Measurements from ENCODE around the gene ACOXL.

The ACOXL gene

GRCh38 chr2:110878150-110878549 is 145.8 kb downstream of the ACOXL start:
- DNase-seq: no peak

DNA sequence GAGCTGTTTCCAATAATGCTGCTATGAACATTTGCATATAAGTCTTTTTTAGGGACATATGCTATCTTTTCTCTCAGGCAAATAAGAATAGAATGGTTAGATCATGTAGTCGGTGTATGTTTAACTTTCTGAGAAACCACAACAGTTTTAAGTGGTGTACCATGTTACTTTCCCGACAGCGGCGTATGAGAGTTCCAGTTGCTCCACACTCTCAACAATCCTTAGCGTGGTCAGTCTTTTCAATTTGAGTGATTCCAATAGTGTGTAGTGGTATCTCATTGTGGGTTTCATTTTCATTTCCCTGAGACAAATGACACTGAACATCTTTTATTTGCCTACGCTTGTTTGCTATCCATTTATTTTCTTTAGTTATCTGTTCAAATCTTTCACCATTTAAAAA is 149.5 kb downstream of the ACOXL start:
- no peak for DNase-seq

DNA sequence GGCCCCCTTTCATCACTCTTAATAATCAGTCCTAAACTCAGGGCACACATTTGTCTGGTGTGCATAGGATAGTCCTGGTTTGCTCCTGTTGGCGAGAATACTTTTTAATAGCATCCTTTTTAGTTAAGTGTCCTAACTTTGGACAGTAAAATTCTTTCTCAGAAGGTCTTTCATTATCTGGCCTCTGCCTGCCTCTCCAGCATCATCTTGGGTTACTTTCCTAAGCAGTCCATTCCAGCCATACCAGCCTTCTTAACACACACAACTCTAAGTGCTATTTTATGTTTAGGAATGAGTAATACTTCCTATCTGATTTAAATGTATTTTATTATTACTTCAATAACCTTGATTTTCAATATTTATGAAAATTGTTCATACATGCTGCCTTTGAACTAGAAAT is 151.0 kb downstream of the ACOXL start:
- no peak for DNase-seq

DNA sequence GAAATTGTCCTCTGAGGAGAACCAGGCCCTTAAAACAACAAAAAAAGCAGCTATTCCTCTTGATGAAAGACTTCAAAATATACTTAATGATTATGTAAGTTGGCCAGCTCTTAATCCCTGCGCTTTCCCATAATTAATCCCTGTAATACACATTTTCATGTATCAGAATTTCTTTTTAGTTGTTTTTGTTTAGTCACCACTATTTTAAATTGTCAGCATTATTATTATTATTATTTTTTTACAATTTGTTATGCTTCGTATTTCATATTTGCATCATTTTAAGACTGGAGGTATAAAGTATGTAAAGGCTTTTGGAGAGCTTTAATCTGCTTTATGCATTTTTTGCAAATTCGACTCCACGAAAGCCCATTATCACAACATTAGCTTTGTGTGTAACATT is 152.9 kb downstream of the ACOXL start:
- DNase-seq: no peak

DNA sequence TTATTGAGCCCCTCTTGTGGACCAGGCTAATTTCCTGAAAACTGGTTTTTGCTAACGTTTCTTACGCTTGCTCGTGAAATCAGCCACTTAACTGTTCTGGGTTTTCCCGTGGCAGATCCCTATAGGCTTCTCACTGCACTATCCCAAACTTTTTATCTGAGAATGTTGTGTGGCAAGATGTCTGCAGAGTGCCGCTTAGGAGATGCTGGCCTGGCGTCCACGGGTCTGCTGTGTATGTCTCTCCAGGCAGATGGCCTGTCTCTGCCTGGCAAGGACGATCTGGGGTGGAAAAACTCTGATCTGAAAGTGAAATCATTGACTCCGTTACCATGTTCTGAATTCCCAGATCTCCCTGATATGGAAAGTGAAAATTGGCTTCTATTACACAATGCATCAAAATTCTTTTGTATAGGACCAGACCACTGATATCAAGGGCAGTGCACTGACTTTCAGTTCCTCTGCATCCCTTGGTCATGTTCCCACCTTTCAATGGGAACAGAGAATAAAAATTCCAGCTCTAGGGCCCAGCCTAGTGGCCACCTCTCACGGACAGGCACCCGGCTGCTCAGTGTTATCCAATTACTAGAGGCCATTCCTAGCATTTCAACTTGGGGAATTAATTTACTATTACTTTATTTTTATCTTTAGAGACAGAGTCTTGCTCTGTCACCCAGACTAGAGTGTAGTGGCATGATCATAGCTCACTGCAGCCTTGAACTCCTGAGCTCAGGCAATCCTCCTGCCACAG is 154.6 kb downstream of the ACOXL start:
- DNase-seq: no peak

- no peak for DNase-seq
These were observed 156.0 kb downstream of the ACOXL start for GRCh38 chr2:110888411-110888810.

DNA sequence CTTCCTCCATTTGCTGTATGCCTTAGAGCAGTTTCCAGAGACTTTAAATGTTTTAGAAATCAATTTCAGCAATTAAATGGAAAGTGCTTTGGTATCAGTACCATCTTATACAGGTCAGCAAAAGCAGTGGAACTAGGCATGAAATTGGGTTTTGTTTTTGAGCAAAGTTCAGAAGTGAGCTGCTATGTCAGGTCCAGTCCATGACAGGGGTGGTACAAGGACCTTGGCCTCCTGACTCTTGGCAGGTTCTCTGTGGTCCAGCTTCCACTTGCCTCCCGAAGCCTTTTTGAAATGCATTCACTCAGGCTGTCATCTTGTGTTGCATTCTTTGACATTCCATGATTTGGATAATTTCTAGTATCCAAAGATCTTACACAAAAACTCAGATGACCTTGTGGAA is 159.3 kb downstream of the ACOXL start:
- DNase-seq: no peak

GRCh38 chr2:110896226-110896625 is 163.9 kb downstream of the ACOXL start:
- no peak for DNase-seq

- DNase-seq: no peak
These were observed 165.6 kb downstream of the ACOXL start for GRCh38 chr2:110897966-110898365.

- no peak for DNase-seq
These were observed 167.8 kb downstream of the ACOXL start for GRCh38 chr2:110900191-110900590.

GRCh38 chr2:110903548-110903947 is 171.2 kb downstream of the ACOXL start:
- DNase-seq: no peak

GRCh38 chr2:110904116-110904778 is 171.9 kb downstream of the ACOXL start:
- no peak for DNase-seq

GRCh38 chr2:110904779-110905148 is 172.4 kb downstream of the ACOXL start:
- no peak for DNase-seq

GRCh38 chr2:110905217-110905616 is 172.8 kb downstream of the ACOXL start:
- no peak for DNase-seq

- no peak for DNase-seq
These were observed 174.4 kb downstream of the ACOXL start for GRCh38 chr2:110906613-110907298.

DNA sequence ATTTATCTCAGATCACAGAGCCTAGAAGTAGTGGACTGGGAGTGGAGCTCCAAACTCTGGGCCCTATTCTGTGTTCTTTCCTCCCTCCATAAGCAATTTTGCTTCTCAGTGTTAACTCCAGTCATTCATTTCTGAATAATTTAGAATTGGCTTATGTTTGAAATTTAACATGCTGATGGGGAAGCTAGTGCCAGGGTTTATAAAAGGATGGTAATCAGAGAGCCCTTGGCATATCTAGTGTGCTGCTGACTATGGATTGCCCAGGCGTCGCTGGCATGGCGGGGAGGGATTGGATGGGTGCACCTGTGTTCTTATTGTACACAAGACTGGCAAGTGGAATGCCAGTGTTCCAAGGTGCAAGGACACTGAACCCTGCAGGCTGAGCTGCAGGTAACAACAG is 177.1 kb downstream of the ACOXL start:
- DNase-seq: no peak

GRCh38 chr2:110910423-110910822 is 178.1 kb downstream of the ACOXL start:
- DNase-seq: no peak

- no peak for DNase-seq
These were observed 187.4 kb downstream of the ACOXL start for GRCh38 chr2:110919738-110920137.

- DNase-seq: no peak
These were observed 193.1 kb downstream of the ACOXL start for GRCh38 chr2:110925479-110925878.

GRCh38 chr2:110927526-110927925 is 195.2 kb downstream of the ACOXL start:
- DNase-seq: no peak

GRCh38 chr2:110929528-110929927 is 197.2 kb downstream of the ACOXL start:
- DNase-seq: no peak

DNA sequence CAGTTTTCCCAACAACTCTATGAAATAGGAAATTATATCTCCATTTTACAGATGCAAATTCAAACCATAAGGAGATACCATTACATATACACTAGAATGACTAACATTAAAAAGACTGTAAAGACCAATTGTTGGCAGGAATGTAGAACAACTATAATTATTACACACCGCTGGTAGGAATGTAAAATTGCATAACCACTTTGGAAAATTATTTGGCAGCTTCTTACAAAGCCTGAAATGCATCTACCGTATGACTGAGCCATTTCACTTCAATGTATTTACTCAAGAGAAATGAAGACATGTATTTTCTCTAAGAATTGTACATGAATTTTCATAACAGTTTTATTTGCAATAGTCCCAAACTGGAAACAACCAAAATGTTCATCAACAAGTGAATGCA is 199.3 kb downstream of the ACOXL start:
- no peak for DNase-seq

- DNase-seq: no peak
These were observed 201.0 kb downstream of the ACOXL start for GRCh38 chr2:110933420-110933819.

GRCh38 chr2:110934948-110935347 is 202.6 kb downstream of the ACOXL start:
- DNase-seq: no peak
